Measurements from ENCODE around the gene ANXA1. TPM values are rescaled to one million over a fixed set of nuclear protein-coding genes. Genes with fewer than 3 reads are reported as not detected.

Gene ANXA1
- total RNA-seq, 1 donor from 2014 or later, result 189 TPM

- DNase-seq (ENCODE audit: low read depth), result no peak
- no peak for TF ChIP-seq CTCF (IDR thresholded peaks at IDR 0.05; ENCODE audit: insufficient read depth, low read length, poor library complexity, severe bottlenecking)
- H3K27me3 ChIP-seq (ENCODE audit: control insufficient read depth, insufficient read depth, low read length), result no peaks in the 10 kb centered on the region
- peaks cover 1% of the 10 kb centered on the region for H3K36me3 ChIP-seq (ENCODE audit: control insufficient read depth, insufficient read depth, low read length)
- H3K4me3 ChIP-seq (ENCODE audit: low read depth, low read length), result no peak overlapping the region
These were observed 4.6 kb downstream of the ANXA1 start for GRCh38 chr9:73155968-73156864.

- no peak for TF ChIP-seq CTCF (IDR thresholded peaks at IDR 0.05; ENCODE audit: insufficient read depth, low read length, poor library complexity, severe bottlenecking)
- DNase-seq (ENCODE audit: low read depth), result no peak
- Histone ChIP-seq H3K36me3 (ENCODE audit: control insufficient read depth, insufficient read depth, low read length) (peaks cover 1% of the 10 kb centered on the region), H3K4me3 (ENCODE audit: low read depth, low read length) (no peak overlapping the region), H3K27me3 (ENCODE audit: control insufficient read depth, insufficient read depth, low read length) (no peaks in the 10 kb centered on the region)
These were observed 5.2 kb downstream of the ANXA1 start for GRCh38 chr9:73156865-73157187.

- no peak for DNase-seq (ENCODE audit: low read depth)
- no peaks in the 10 kb centered on the region for H3K27me3 ChIP-seq (ENCODE audit: control insufficient read depth, insufficient read depth, low read length)
- no peak overlapping the region for H3K4me3 ChIP-seq (ENCODE audit: low read depth, low read length)
- peaks cover 1% of the 10 kb centered on the region for H3K36me3 ChIP-seq (ENCODE audit: control insufficient read depth, insufficient read depth, low read length)
- TF ChIP-seq CTCF (IDR thresholded peaks at IDR 0.05; ENCODE audit: insufficient read depth, low read length, poor library complexity, severe bottlenecking), result no peak
These were observed 6.1 kb downstream of the ANXA1 start for GRCh38 chr9:73157811-73158210.

DNA sequence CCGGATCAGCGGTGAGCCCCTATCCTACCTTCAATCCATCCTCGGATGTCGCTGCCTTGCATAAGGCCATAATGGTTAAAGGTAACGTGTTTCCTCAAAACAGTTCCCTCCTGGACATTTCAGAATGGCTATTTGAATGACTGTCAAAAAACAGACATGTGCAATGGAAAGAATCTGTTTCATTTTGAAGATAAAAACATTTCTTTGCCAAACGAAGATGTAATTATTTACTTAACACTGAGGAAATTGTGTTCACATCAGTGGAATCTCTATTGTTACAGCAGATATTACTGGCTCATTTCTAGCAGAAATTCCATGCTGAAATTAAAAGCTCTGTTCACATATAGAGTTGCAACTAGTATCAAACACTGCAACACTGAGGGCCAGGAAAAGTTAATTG, 7.1 kb downstream of the ANXA1 start:
- Histone ChIP-seq H3K27me3 (ENCODE audit: control insufficient read depth, insufficient read depth, low read length) (no peaks in the 10 kb centered on the region), H3K36me3 (ENCODE audit: control insufficient read depth, insufficient read depth, low read length) (peaks cover 1% of the 10 kb centered on the region), H3K4me3 (ENCODE audit: low read depth, low read length) (no peak overlapping the region)
- TF ChIP-seq CTCF (IDR thresholded peaks at IDR 0.05; ENCODE audit: insufficient read depth, low read length, poor library complexity, severe bottlenecking), result no peak
- no peak for DNase-seq (ENCODE audit: low read depth)

DNA sequence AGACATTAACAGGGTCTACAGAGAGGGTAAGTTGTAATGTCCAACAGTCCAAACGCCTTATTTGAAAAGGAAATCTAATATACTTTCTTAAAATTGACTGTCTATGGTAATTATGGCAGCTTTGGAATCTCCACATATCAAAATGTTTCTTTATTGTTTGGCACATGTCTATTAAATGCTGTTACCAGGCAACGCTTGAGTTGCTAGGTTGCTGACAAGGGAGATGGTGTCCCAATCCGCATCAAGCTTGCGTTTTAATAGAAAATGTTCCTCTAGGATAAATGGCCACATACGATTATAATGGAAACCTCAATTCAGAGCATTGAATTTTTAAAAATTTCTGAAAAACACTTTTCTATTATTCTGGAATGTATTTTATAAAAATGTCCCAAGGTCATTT, 9.2 kb downstream of the ANXA1 start:
- no peaks in the 10 kb centered on the region for H3K27me3 ChIP-seq (ENCODE audit: control insufficient read depth, insufficient read depth, low read length)
- no peak for DNase-seq (ENCODE audit: low read depth)
- no peak overlapping the region for H3K4me3 ChIP-seq (ENCODE audit: low read depth, low read length)
- no peak for TF ChIP-seq CTCF (IDR thresholded peaks at IDR 0.05; ENCODE audit: insufficient read depth, low read length, poor library complexity, severe bottlenecking)
- peaks cover 1% of the 10 kb centered on the region for H3K36me3 ChIP-seq (ENCODE audit: control insufficient read depth, insufficient read depth, low read length)
